Activated T-cell treated with anti-CD3 and anti-CD28 coated beads for 1 hour (primary cell): Measurements from ENCODE around the gene ZFYVE1.
"Not testable (repeated sequence)": the region's sequence is repeated elsewhere in the genome, so short reads cannot be mapped to it uniquely, and the experiment has no call there.

ENCODE experiments used
- DNase-seq: peaks from one replicate; pipeline ENCODE4 v3.0.0-alpha.2; 2020; ENCODE audit warnings: low read depth

ZFYVE1 gene

GRCh38 chr14:73026845-73027542, at the start of gene ZFYVE1:
ZFYVE1 (minus strand) TSS chr14:73027106; CDS start chr14:73024508, 2,598 bp downstream.
- DNase-seq = peak; percentile 82

DNA sequence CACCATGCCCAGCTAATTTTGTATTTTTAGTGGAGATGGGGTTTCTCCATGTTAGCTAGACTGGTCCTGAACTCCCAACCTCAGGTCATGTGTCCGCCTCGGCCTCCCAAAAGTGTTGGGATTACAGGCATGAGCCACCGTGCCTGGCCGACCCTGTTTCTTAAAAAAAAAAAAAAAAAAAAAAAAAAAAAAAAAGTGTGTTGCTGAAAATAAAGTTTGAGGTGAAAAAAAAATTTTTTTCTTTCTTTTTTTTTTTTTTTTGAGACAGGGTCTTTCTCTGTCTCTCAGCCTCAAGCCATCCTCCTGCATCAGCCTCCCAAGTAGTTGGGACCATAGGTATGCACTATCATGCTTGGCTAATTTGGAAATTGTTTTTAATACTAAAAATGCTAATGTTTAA, 42.7 kb upstream of the ZFYVE1 start:
- no peak for DNase-seq

DNA sequence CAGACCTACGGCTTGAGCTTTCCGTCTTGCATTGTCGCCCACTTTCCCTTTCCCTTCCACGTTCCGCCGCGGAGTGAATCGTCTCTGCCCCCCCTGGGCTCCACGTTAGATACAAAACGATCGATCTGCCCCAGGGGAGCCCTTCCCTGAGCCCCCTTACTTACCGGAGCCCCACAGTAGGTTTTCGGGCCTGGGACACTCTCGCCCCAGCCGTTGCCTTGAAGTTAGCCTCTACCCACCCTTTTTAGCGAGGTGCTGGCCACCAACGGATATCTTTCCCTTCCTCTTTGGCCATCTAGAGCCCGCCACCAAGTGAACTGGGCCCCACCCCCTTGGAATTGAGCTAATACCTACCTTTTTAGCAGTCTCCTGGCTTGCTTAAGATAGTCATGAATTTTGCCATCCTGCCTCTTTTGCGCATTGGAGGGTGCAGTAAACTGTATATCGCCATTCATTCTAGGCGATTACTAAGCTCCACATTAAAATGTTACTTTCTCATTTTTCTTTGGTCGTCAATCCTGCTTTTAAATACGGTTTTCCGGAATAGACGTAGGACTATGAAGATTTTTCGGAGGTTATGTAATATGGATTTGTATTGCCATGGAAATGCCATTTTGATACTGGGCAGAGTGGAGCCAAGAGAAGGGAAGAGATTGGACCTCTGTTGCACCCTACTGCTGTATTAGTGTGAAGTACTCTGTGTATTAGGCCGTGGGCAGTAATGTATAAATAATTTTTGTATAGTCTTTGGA, 32.2 kb upstream of the ZFYVE1 start:
- no peak for DNase-seq

DNA sequence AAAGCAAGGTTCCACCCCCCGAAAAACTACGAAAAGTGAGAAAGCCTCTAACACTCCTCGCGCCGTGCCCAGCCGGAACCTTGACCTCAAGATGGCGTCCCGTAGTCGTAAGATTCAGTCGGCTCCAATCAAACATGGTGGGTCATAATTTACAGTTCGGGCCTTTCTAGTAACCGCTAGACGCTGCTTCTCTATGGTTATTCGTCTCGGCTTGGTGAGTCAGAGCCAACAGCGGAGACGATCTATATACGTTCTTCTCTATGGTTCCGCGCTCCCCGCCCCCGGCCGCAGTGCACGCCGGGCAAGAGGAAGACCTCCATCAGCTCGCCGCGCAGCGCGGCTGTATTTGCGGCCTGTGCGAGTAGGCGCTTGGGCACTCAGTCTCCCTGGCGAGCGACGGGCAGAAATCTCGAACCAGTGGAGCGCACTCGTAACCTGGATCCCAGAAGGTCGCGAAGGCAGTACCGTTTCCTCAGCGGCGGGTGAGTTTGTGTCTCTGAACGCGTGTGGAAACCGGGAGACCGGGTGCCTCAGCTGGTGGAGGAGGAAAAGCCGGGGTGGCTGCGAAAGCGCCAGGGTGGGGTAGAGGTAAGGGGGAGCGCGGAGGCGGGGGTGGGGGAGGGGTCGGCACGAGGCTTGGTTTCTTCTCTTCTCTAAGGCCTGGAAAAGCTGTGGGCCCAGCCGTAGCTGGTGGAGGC, 31.5 kb upstream of the ZFYVE1 start, which contains the start of gene RBM25:
Gene RBM25, plus strand, starts transcription at position 311 of the 698 bp plus-strand sequence. CDS start 13,108 bp downstream, outside the sequence.
- peak; percentile 89 for DNase-seq

DNA sequence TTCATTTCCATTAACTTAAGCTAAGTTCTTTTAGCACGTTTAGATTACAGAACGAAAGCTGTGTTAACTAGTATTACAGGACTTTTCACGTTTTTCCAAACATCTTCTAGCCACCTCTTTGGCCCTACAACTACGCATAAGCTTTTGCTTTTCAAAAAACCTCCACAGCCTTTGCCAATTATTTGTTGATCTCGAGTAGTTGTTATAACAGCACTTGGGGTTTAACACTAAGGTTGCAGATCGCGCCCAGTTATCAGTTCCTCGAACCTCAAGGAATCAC, 31.0 kb upstream of the ZFYVE1 start:
- DNase-seq = no peak

DNA sequence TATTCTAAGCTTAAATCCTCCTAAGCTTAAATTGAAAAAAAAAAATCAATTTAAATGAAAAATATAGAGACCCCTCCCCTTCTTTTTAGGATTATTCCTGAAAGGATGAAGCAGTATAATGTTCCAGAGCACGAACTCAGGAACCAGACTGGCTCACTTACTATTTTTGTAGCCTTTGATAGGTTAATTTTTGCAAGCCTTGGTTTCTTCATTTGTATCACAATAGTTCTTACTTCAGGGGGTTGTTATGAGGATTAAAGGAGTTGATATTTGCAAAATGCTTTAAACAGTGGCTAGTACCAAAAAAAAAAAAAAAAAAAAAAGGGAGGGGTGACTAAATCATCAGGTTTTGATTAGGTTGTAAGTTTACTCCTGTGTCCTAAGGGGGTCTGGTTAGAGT, 28.3 kb upstream of the ZFYVE1 start:
- DNase-seq = no peak

DNA sequence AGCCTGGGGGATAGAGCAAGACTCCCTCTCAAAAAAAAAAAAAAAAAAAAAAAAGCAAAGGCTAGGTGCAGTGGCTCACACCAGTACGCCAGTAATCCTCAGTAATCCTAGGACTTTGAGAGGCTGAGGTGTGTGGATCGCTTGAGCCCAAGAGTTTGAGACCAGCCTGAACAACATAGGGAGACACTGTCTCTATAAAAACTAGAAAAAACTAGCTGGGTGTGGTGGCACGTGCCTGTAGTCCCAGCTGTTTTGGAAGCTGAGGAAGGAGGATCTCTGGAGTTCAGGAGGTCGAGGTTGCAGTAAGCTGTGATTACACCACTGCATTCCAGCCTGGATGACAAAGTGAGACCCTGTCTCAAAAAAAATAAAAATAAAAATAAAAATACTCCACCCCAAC, 22.5 kb upstream of the ZFYVE1 start:
- DNase-seq = no peak

GRCh38 chr14:73047808-73048207, 20.9 kb upstream of the ZFYVE1 start:
- DNase-seq = no peak

GRCh38 chr14:73036706-73037450, 10.0 kb upstream of the ZFYVE1 start:
- DNase-seq = not testable (repeated sequence)

DNA sequence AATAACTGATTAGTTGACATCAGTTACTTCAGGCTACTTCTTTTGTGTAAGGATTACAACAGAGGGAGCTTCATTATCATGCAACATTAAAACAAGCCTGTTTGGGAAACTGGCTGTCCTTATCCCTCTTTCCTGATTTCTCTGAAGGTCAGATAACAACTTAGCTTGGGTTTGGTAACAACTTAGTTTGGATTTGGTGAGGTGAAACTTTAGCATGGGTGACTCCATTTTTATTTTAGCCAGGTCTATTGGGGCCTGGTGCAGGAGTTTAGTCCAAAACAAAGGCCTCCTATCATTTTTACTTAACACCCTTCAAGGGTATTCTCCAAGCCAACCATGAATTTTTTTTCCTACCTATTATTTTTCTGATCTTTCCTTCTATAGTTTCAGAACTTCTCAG, 1.1 kb upstream of the ZFYVE1 start:
- DNase-seq = no peak

DNA sequence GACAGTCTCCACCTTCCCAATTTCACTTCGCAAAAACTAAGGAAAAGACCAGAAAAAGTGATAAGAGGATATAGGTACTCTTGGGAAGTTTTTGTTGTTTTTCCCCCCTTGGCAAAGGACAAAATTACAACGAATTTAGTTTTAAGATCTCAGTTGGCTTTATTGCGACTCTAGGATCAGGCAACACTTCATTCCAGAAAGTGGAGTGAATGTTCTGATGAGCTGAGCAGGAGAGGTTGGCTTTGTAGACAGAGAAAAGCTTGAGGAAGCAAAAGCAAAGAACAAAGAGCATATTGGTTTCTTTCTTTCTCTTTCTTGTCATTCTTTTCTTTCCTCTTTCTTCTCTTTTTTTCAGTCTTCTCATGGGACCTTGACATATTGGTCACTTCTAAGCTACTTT, 640 bp upstream of the ZFYVE1 start:
- no peak for DNase-seq

- no peak for DNase-seq
Measured at GRCh38 chr14:73026243-73026844, 562 bp downstream of the ZFYVE1 start.

DNA sequence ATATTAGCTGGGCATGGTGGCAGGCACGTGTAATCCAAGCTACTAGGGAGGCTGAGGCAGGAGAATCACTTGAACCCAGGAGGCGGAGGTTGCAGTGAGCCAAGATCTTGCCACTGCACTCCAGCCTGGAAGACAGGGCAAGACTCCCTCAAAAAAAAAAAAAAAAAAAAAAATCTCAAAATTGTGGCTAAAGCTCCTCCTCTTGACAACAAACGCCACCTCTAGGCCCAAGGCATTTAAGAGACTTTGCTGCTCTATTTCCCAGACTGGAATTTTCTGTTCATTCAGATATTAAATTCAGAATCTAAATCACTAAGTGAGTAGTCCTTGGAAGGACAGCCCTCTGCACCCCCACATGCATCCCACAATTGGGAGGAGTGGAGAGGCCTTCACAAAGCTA, 1.4 kb downstream of the ZFYVE1 start:
- no peak for DNase-seq

GRCh38 chr14:73022051-73022450, 4.9 kb downstream of the ZFYVE1 start:
- DNase-seq = no peak

DNA sequence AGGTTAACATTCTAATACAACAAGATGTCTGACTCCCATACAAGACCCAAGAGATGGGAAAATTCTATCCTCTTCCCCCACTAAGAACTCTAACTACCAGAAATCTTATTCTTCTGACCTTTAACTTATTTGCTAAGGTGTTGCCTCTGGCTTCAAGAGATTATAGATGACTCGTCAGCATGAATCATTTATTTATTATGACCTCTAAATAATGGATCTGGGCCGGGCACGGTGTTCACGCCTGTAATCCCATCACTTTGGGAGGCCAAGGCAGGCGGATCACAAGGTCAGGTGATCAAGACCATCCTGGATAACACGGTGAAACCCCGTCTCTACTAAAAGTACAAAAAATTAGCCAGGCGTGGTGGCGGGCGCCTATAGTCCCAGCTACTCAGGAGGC, 10.9 kb downstream of the ZFYVE1 start:
- DNase-seq = not testable (repeated sequence)

- DNase-seq = not testable (repeated sequence)
Measured at GRCh38 chr14:73015552-73015951, 11.4 kb downstream of the ZFYVE1 start.

DNA sequence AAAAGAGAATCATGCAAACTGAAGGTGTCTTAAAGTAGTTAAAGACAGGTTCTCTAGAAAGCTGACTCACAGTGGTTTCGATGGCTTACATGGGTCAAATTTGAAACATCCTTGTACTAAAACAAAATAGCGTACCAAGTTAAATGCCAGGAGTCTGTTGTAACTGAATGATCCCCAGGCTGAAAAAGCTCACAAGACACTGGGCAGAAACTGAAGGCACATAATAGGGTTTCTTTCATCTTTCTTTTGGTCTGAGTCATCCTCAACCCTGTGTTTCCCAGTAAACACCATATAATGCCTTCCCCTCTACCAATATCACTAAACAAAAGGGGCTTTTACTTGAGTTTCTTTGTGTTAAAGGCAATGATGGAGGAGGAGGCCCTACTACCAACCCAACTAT, 12.8 kb downstream of the ZFYVE1 start:
- DNase-seq = no peak

DNA sequence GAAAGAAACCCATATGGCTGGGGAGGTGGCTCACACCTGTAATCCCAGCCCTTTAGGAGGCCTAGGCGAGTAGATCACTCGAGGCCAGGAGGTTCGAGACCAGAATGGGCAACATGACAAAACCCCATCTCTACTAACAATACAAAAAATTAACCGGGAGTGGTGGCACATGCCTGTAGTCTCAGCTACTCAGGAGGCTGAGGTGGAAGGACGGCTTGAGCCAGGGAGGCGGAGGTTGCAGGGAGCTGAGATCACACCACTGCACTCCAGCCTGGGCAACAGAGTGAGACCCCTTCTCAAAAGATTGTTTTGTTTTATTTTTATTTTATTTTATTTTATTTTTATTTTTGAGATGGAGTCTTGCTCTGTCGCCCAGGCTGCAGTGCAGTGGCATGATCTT, 15.7 kb downstream of the ZFYVE1 start:
- not testable (repeated sequence) for DNase-seq

DNA sequence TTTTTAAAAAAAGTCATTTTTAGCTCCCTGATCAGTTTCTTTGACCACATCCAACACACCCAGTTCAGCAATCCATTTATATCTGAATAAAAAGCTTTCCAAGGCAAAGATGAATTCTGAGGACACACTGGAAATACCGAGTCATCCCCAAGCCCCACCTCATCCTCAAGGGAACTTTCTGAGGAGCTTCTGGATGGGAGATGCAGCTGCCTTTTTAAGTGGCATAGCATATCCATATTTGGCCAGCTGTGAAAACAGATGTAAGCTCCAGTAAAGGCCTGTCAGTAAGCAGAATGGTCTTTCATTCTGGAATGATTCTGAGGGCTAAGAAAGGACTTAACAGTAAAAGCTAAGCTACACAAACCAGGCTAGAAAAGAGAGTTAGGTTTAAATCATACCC, 18.4 kb downstream of the ZFYVE1 start:
- no peak for DNase-seq

GRCh38 chr14:73007835-73008234, 19.1 kb downstream of the ZFYVE1 start:
- no peak for DNase-seq

- not testable (repeated sequence) for DNase-seq
Measured at GRCh38 chr14:73004641-73005040, 22.3 kb downstream of the ZFYVE1 start.

GRCh38 chr14:73003681-73004080, 23.2 kb downstream of the ZFYVE1 start:
- DNase-seq = no peak
